ENCODE data around the gene ITGA11.

Gene ITGA11

DNA sequence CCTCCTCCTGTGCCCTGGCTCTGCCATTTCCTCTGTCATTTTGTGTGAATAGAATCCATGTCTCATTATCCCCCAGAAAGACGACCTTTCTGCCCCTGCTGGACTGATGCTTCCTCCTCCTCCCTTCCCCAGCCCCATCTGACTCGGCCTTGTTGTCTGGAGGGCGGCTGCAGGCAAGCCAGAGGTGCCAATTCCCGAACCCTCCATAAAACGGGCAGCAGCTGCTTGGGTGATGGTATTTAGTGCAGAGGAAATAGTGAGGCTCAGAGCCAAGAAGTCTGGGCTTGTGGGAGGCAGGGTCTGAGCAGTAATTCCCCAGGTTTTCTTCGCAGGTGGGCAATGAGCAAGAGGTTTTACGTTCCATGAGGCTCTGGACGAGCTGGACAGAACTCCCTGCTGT, 71.2 kb downstream of the ITGA11 start:
- DNase-seq (ENCODE audit: low read depth in 1 of 2, low spot score in 1 of 2): no peak

DNA sequence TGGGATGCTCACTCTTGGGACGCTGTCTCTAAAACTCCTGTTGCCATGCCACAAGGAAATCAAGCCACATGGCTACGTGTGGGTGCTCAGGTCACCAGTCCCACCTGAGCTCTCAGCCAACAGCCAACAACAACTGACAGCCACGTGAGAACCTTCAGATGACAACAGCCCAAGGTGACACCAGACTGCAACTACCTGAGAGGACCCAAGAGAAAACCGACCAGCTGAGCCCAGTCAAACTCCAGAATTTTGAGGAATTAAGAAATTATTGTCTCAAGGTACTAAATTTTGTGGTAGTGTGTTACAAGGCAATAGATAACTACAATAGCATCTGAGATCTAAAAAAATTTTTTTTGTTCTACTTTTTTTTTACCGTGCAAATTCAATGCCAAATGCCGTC, 75.2 kb downstream of the ITGA11 start:
- no peak for DNase-seq (ENCODE audit: low read depth in 1 of 2, low spot score in 1 of 2)

GRCh38 chr15:68354923-68355322, 77.0 kb downstream of the ITGA11 start:
- no peak for DNase-seq (ENCODE audit: low read depth in 1 of 2, low spot score in 1 of 2)

- no peak for DNase-seq (ENCODE audit: low read depth in 1 of 2, low spot score in 1 of 2)
Observed at GRCh38 chr15:68354268-68354667, 77.7 kb downstream of the ITGA11 start.

- DNase-seq (ENCODE audit: low read depth in 1 of 2, low spot score in 1 of 2): no peak
Observed at GRCh38 chr15:68353421-68354135, 78.4 kb downstream of the ITGA11 start.

GRCh38 chr15:68352401-68353062, 79.4 kb downstream of the ITGA11 start:
- DNase-seq (ENCODE audit: low read depth in 1 of 2, low spot score in 1 of 2): no peak

DNA sequence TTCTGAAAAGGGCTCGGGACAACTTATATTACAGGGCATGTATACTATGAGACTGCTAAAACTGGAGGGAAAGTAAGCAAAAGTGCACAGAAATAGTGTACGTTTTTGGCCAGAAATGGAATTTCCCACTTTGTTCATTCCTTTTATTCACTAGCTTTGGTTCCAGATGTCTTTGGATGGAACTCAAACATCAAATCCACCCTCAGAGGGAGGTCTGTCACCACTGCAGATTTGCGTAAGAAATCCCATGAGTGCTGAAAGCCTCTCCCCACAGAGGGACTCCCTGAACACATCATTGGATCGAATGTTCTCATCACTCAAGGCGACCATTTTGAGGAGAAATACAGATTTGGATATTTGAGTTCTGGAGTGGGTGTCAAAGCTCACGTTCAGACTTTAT, 82.8 kb downstream of the ITGA11 start:
- no peak for DNase-seq (ENCODE audit: low read depth in 1 of 2, low spot score in 1 of 2)

DNA sequence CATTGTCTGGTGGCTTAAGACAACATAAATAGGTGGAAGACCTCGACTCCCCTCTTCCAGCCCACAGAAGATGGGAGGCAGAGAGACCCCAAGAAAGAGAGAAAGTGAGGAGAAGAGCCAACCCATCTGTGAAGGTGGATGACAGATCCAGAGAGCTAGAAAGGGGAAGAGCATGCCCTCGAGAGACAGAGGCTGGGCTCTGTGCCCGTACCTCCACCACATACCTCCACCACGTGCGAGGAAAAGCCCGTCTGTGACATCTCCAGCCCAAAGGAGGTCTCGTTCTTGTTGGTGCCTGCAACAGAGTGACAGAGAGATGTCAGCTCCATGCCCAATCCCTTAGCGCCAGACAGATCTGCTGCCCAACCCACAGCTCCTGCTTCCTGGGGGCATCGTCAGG, 83.4 kb downstream of the ITGA11 start:
- no peak for DNase-seq (ENCODE audit: low read depth in 1 of 2, low spot score in 1 of 2)

DNA sequence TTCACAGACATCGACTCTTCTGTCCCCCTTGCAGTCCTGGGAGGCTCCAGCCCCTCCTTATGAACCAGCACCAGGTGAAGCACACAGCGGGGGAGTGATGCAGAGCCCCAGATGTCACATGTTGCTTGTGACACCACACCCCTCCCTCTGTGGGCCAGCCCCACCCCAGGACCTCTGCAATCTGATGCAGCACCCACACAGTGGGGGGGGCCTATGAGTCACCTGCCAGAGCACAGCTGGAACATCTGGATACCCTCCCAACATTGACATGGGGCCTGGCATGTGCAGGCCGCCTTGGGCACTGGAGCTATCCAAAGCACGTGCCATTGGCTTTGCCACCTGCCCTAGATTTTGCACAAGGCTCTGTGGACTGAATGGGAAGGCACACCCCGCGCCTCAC, 83.9 kb downstream of the ITGA11 start:
- no peak for DNase-seq (ENCODE audit: low read depth in 1 of 2, low spot score in 1 of 2)

DNA sequence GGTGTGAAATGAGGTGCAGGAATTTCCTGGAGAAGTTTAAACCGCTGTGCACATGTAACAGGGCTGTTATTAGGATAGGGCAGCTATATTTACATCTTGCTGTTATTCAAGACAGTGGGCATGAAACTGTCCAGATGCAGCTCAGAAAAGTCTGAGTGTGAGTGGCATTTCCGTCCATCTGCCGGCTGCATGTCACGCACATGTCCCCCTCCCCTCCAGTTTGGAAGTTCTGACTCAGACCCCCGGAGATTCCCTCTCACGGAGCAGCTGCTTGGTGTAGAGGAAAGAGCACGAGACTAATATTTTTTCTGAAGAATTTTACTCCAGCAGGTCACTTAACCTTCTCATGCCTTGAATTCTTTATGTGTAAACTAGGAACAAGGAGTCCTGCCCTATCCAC, 84.6 kb downstream of the ITGA11 start:
- DNase-seq (ENCODE audit: low read depth in 1 of 2, low spot score in 1 of 2): no peak

DNA sequence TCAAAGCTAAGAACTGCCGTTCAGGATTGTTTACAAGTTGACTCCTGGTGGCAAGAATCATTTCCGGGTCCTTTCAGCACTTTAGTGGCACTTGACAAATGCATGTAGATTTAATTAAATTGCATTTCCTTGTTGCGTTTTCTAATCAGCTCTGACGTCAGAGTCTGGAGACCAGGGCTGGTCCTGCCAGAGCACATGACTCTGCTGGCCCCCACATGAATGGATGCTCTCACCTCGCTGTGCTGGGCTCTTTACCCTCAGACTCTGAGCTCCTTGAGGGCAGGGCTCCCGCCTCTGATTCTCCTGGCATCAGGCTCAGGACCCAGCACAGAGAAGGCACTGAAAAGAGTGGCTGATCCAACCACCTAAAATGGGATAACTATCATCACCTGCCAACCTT, 85.0 kb downstream of the ITGA11 start:
- DNase-seq (ENCODE audit: low read depth in 1 of 2, low spot score in 1 of 2): no peak

- no peak for DNase-seq (ENCODE audit: low read depth in 1 of 2, low spot score in 1 of 2)
Observed at GRCh38 chr15:68345481-68345880, 86.5 kb downstream of the ITGA11 start.

- DNase-seq (ENCODE audit: low read depth in 1 of 2, low spot score in 1 of 2): no peak
Observed at GRCh38 chr15:68344600-68344999, 87.4 kb downstream of the ITGA11 start.

GRCh38 chr15:68343579-68344225, 88.3 kb downstream of the ITGA11 start:
- no peak for DNase-seq (ENCODE audit: low read depth in 1 of 2, low spot score in 1 of 2)

DNA sequence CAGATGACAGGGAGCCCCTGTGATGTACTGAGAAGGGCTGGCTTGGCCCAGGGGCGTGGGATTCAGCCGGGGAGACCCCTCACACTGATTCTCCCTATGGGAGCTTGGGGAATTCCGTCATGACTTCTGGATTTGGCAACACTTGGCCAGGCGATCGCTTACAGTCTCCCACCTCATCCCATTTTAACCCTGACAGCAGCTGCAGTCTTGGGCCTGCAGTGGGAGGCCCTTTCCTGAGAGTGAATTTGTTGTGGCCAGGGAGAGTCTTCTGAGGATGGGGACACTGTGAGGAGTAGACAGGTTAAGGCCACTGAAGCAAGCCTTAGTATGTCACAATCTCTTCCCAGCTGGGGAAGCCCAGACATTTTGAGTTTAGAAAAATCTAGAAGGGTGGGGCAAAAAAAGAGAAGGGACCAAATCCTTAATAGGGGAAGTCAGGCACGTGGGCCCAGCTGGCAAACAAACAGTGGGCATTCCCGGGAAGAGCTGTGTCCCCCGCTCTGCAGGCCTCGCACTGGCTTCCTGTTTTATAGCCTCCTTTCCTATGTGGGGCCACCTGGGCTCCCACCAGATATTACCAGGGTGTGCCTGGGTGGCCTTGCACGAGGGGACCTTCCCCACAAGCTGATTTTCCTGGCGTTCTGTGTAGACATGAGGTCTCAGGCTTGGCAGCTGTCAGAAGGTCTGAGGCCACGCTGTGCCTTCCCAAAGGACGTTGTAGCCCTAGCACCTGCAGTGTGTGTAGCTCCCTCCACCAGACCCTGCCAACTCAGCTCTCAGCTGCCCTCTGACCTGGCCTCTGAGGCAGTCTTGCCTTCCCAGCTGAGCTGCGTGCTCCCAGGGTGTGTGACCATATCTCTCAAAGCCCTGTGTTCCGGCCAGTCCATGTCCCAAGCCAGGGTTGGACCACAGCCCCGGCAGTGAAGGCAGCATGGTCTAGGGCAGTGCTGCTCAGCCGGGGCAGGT, 89.9 kb downstream of the ITGA11 start:
- DNase-seq (ENCODE audit: low read depth in 1 of 2, low spot score in 1 of 2): no peak

DNA sequence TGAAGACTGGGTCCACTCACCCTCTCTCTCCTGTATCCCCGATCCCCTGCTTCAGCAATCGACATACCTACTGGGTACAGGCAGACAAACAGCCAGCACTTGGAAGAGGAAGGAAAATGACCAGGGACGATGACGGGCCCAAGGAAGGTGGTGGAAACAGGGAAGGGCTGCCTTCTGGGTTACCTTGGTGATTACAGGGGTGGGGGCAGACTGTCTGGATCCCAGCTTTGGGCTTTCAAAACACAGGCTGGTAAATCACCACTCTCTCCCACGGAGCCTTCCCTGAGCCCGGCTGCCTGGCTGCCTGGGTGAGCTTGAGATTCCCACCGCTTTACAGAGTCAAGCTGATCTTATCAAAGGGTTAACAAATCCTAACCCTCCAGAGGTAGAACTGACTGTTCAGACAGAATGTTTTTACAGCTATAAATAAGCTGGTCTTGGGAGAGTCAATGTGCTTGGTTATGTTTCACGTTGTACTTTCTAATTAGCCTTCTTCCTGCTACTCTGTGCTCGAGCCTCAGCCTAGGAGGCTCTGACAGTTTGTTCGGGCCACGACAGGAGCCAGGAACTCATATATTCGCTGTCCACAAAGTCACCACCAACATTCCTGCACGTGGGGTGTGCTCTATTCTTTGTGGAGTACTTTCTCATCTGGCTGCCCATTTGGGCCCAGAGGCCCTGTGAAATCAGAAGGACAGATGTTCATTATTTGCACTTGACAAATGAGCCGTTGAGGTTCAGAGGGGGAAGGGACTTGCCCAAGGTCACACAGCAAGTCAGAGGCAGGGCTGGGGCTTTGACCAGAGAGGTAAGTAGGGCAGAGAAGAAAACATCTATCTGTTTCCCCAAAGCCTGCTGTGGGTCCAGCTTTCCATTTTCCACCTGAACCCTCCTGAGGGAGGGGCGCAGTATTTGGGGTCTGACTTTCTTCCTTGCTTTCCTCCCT, 91.0 kb downstream of the ITGA11 start:
- no peak for DNase-seq (ENCODE audit: low read depth in 1 of 2, low spot score in 1 of 2)

DNA sequence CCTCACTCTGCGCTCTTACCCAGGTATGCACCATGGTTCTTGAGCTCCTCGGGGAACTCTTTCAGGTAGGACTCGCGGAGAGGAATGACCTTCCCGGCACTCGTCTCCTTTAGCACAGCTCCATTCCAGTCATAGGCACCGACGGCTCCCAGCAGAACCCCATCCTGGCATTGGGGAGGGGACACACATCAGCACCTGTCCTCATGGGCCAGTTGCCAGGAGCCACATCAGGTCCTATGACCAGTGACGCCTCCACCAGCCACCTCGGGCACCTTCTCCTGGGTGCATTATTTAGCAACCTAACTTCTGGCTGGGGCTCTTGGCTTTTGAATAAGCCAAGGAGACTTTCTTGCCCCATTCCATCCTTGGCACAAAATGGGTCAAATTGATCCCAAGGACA, 92.5 kb downstream of the ITGA11 start:
- no peak for DNase-seq (ENCODE audit: low read depth in 1 of 2, low spot score in 1 of 2)

GRCh38 chr15:68337826-68338225, 94.1 kb downstream of the ITGA11 start:
- DNase-seq (ENCODE audit: low read depth in 1 of 2, low spot score in 1 of 2): no peak

- DNase-seq (ENCODE audit: low read depth in 1 of 2, low spot score in 1 of 2): no peak
Observed at GRCh38 chr15:68336516-68336915, 95.4 kb downstream of the ITGA11 start.

- DNase-seq (ENCODE audit: low read depth in 1 of 2, low spot score in 1 of 2): no peak
Observed at GRCh38 chr15:68335655-68336054, 96.3 kb downstream of the ITGA11 start.

Measured in activated T-helper 1 cell treated with anti-CD3 and anti-CD28 coated beads, Interleukin-2, amount 50 U/mL, for 16 hours (primary cell).